ENCODE data around the gene KCNE1.

Gene KCNE1

DNA sequence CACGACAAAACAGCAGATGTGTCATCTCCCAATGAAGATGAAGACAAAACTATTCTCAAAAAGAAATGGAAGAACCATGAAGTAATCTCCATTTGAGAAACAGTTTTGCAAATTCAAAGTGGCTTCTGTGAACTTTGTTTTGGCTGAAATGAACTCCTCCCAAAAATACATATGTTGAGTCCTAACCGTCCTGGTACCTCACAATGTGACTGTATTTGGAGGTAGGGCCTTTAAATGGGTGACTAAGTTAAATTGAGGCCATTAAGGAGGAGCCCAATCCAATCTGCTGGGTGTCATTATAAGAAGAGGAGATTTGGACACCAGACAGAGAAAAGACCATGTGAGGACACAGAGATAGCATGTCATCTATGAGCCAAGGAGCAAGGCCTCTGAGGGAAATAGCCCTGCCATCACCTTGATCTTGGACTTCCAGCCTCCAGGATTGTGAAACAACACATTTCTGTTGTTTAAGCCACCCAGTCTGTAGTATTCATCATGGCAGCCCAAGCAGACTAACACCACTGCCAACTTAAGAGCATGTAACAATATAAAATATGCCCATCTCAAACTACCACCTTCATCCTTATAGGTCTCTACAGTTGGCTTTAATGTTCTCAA, 38.3 kb upstream of the KCNE1 start:
- peaks cover 7% of the 10 kb centered on the region for H3K4me1 ChIP-seq (ENCODE audit: control insufficient read depth, insufficient read depth, low read length)
- H3K9me3 ChIP-seq (ENCODE audit: control insufficient read depth, low read length) = no peaks in the 10 kb centered on the region
- H3K27me3 ChIP-seq (ENCODE audit: control insufficient read depth, insufficient read depth, low read length) = no peaks in the 10 kb centered on the region
- no peak overlapping the region for H3K9ac ChIP-seq (ENCODE audit: low read length)
- H3K4me3 ChIP-seq (ENCODE audit: low read length) = no peak overlapping the region
- H3K36me3 ChIP-seq (ENCODE audit: control insufficient read depth, insufficient read depth, low read length) = no peaks in the 10 kb centered on the region

- H3K4me3 ChIP-seq (ENCODE audit: low read length) = no peak overlapping the region
- H3K27me3 ChIP-seq (ENCODE audit: control insufficient read depth, insufficient read depth, low read length) = no peaks in the 10 kb centered on the region
- no peaks in the 10 kb centered on the region for H3K9me3 ChIP-seq (ENCODE audit: control insufficient read depth, low read length)
- peaks cover 20% of the 10 kb centered on the region for H3K4me1 ChIP-seq (ENCODE audit: control insufficient read depth, insufficient read depth, low read length)
- H3K9ac ChIP-seq (ENCODE audit: low read length) = no peak overlapping the region
- H3K36me3 ChIP-seq (ENCODE audit: control insufficient read depth, insufficient read depth, low read length) = no peaks in the 10 kb centered on the region
These were observed 36.9 kb upstream of the KCNE1 start for GRCh38 chr21:34548781-34549376.

DNA sequence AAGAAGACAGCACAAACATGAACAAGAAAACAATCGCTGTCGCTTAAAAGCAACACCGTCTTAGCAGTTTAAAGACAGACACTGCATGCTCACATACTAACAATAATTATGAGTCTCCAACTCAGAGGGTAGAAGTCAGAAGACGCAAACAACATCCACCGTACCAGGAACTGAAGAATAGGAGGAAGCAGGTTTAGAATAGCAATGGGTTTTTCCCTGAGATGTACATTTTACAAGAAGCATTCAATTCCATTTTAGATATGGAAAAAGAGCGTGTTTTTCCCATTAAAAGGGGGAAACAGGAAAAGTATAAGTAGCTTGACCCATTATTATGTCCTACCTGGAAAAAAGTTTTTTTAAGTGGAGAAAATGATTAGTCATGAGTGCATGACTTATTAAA, 34.5 kb upstream of the KCNE1 start:
- Histone ChIP-seq H3K36me3 (ENCODE audit: control insufficient read depth, insufficient read depth, low read length) (no peaks in the 10 kb centered on the region), H3K4me3 (ENCODE audit: low read length) (no peak overlapping the region), H3K27me3 (ENCODE audit: control insufficient read depth, insufficient read depth, low read length) (no peaks in the 10 kb centered on the region), H3K4me1 (ENCODE audit: control insufficient read depth, insufficient read depth, low read length) (peaks cover 38% of the 10 kb centered on the region), H3K9me3 (ENCODE audit: control insufficient read depth, low read length) (no peaks in the 10 kb centered on the region), H3K9ac (ENCODE audit: low read length) (no peak overlapping the region)

DNA sequence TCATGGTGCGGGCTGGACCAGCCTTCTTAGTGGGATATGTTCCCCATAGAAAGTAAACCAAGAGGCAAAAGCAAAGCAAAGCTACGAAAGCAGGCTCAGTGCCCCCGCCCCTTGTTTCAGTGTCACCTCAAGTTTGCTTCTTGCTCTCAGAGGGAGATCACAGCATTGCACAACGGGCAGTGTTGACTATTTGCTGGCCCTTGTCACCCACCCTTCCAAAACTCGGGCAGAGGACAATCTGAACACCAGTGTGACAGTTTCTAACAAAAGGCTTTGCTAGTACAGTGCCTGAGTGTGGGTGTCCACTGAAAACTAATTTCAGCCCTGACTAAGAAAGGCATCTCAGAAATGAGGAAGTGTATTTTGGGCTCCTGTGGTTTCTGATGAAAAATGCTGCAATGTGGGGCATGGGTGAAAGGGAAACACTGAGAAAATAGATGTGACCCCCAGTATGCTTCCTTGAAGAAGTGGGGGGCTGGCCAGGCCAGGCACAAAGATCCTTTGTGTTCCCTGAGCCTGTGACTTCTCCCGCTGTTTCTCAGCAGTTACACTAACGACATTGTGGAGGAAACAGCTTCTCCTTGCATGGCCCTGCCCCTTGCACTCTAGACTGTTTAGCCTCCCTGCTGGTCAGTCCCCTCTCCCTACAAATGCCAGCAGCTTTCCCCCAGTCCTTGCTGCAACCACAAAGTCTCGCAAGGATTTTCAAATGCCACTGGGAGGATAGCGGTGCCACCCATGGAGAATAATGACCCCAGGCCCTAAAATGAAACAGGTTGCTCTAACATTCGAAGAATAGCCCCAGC, 33.3 kb upstream of the KCNE1 start:
- H3K27me3 ChIP-seq (ENCODE audit: control insufficient read depth, insufficient read depth, low read length) = no peaks in the 10 kb centered on the region
- H3K36me3 ChIP-seq (ENCODE audit: control insufficient read depth, insufficient read depth, low read length) = no peaks in the 10 kb centered on the region
- H3K4me3 ChIP-seq (ENCODE audit: low read length) = no peak overlapping the region
- peak overlapping the region; percentile 51 for H3K9ac ChIP-seq (ENCODE audit: low read length)
- H3K9me3 ChIP-seq (ENCODE audit: control insufficient read depth, low read length) = no peaks in the 10 kb centered on the region
- peaks cover 38% of the 10 kb centered on the region for H3K4me1 ChIP-seq (ENCODE audit: control insufficient read depth, insufficient read depth, low read length)

DNA sequence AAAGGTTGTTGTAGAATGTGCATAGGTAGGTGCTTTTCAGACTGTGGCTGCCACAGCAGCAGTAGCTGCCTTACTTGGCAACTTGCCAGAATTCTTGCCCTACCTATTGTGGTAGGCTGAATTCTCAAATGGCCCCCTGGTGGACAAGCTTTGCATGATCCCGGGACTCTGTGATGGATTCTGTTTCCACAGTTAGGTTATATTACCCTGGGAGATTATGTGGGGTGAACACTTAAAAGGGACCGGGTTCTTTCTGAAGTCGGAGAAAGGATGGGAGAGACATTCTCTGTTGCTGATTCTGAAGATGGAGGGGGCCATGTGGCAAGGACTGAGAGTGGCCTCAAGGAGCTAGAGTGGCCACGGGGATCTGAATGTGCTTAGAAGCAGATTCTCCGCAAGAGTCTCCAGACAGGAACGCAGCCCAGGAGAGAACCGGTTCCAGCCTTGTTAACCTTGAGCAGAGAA, 32.1 kb upstream of the KCNE1 start:
- H3K27me3 ChIP-seq (ENCODE audit: control insufficient read depth, insufficient read depth, low read length) = no peaks in the 10 kb centered on the region
- H3K4me3 ChIP-seq (ENCODE audit: low read length) = no peak overlapping the region
- H3K36me3 ChIP-seq (ENCODE audit: control insufficient read depth, insufficient read depth, low read length) = no peaks in the 10 kb centered on the region
- H3K9ac ChIP-seq (ENCODE audit: low read length) = no peak overlapping the region
- H3K9me3 ChIP-seq (ENCODE audit: control insufficient read depth, low read length) = no peaks in the 10 kb centered on the region
- H3K4me1 ChIP-seq (ENCODE audit: control insufficient read depth, insufficient read depth, low read length) = peaks cover 38% of the 10 kb centered on the region

- H3K36me3 ChIP-seq (ENCODE audit: control insufficient read depth, insufficient read depth, low read length) = no peaks in the 10 kb centered on the region
- no peaks in the 10 kb centered on the region for H3K9me3 ChIP-seq (ENCODE audit: control insufficient read depth, low read length)
- peaks cover 38% of the 10 kb centered on the region for H3K4me1 ChIP-seq (ENCODE audit: control insufficient read depth, insufficient read depth, low read length)
- H3K4me3 ChIP-seq (ENCODE audit: low read length) = no peak overlapping the region
- no peak overlapping the region for H3K9ac ChIP-seq (ENCODE audit: low read length)
- H3K27me3 ChIP-seq (ENCODE audit: control insufficient read depth, insufficient read depth, low read length) = no peaks in the 10 kb centered on the region
These were observed 31.0 kb upstream of the KCNE1 start for GRCh38 chr21:34543017-34543416.

GRCh38 chr21:34540206-34540605, 28.2 kb upstream of the KCNE1 start:
- no peaks in the 10 kb centered on the region for H3K9me3 ChIP-seq (ENCODE audit: control insufficient read depth, low read length)
- no peaks in the 10 kb centered on the region for H3K36me3 ChIP-seq (ENCODE audit: control insufficient read depth, insufficient read depth, low read length)
- peaks cover 29% of the 10 kb centered on the region for H3K4me1 ChIP-seq (ENCODE audit: control insufficient read depth, insufficient read depth, low read length)
- H3K9ac ChIP-seq (ENCODE audit: low read length) = no peak overlapping the region
- no peaks in the 10 kb centered on the region for H3K27me3 ChIP-seq (ENCODE audit: control insufficient read depth, insufficient read depth, low read length)
- H3K4me3 ChIP-seq (ENCODE audit: low read length) = no peak overlapping the region

DNA sequence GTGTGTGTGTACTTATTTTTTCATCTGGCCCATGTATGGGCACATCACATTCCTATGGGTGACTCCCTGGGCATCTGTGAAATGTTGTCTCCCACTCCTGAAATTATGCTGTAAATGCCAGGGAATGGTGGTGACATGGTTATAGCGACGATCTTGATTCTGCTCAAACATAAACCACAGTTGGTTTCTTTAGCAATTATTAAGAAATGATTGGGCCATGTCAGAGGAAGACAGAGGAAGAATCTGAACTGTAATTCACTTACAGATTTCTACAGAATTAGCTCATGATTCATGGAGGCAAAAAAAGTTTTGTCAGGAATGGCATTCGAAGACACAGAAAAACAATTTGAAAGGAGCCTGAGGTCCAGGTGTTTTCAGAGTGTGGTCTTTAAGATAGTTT, 25.8 kb upstream of the KCNE1 start:
- no peak overlapping the region for H3K9ac ChIP-seq (ENCODE audit: low read length)
- H3K9me3 ChIP-seq (ENCODE audit: control insufficient read depth, low read length) = no peaks in the 10 kb centered on the region
- H3K4me1 ChIP-seq (ENCODE audit: control insufficient read depth, insufficient read depth, low read length) = peaks cover 7% of the 10 kb centered on the region
- H3K36me3 ChIP-seq (ENCODE audit: control insufficient read depth, insufficient read depth, low read length) = no peaks in the 10 kb centered on the region
- H3K27me3 ChIP-seq (ENCODE audit: control insufficient read depth, insufficient read depth, low read length) = no peaks in the 10 kb centered on the region
- H3K4me3 ChIP-seq (ENCODE audit: low read length) = no peak overlapping the region

DNA sequence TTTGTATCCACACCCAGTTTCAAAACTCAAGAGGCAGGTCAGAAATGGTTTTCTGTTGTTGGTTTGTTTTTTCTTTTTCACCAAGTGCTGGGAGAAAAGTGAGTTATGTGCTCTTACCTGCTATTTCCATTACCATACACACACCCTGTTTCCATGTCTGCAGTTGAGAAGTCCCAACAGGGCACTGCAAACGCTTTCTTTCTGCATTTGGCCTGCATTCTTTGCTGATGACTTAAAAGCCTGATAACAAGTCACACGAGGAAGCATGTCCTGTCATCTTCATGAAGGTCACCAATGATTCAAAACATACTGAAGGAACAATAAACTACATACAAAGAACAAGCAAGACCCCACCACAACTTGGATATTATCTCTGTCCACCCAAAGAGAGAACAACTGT, 24.8 kb upstream of the KCNE1 start:
- no peaks in the 10 kb centered on the region for H3K4me1 ChIP-seq (ENCODE audit: control insufficient read depth, insufficient read depth, low read length)
- no peak overlapping the region for H3K4me3 ChIP-seq (ENCODE audit: low read length)
- H3K27me3 ChIP-seq (ENCODE audit: control insufficient read depth, insufficient read depth, low read length) = no peaks in the 10 kb centered on the region
- H3K36me3 ChIP-seq (ENCODE audit: control insufficient read depth, insufficient read depth, low read length) = no peaks in the 10 kb centered on the region
- H3K9me3 ChIP-seq (ENCODE audit: control insufficient read depth, low read length) = no peaks in the 10 kb centered on the region
- H3K9ac ChIP-seq (ENCODE audit: low read length) = no peak overlapping the region

- H3K4me3 ChIP-seq (ENCODE audit: low read length) = no peak overlapping the region
- H3K36me3 ChIP-seq (ENCODE audit: control insufficient read depth, insufficient read depth, low read length) = no peaks in the 10 kb centered on the region
- no peaks in the 10 kb centered on the region for H3K4me1 ChIP-seq (ENCODE audit: control insufficient read depth, insufficient read depth, low read length)
- H3K27me3 ChIP-seq (ENCODE audit: control insufficient read depth, insufficient read depth, low read length) = no peaks in the 10 kb centered on the region
- H3K9me3 ChIP-seq (ENCODE audit: control insufficient read depth, low read length) = no peaks in the 10 kb centered on the region
- no peak overlapping the region for H3K9ac ChIP-seq (ENCODE audit: low read length)
These were observed 24.3 kb upstream of the KCNE1 start for GRCh38 chr21:34536311-34536710.

- Histone ChIP-seq H3K27me3 (ENCODE audit: control insufficient read depth, insufficient read depth, low read length) (no peaks in the 10 kb centered on the region), H3K36me3 (ENCODE audit: control insufficient read depth, insufficient read depth, low read length) (no peaks in the 10 kb centered on the region), H3K9ac (ENCODE audit: low read length) (no peak overlapping the region), H3K4me1 (ENCODE audit: control insufficient read depth, insufficient read depth, low read length) (no peaks in the 10 kb centered on the region), H3K9me3 (ENCODE audit: control insufficient read depth, low read length) (no peaks in the 10 kb centered on the region), H3K4me3 (ENCODE audit: low read length) (no peak overlapping the region)
These were observed 23.9 kb upstream of the KCNE1 start for GRCh38 chr21:34535886-34536285.

- Histone ChIP-seq H3K4me3 (ENCODE audit: low read length) (no peak overlapping the region), H3K9ac (ENCODE audit: low read length) (no peak overlapping the region), H3K36me3 (ENCODE audit: control insufficient read depth, insufficient read depth, low read length) (no peaks in the 10 kb centered on the region), H3K9me3 (ENCODE audit: control insufficient read depth, low read length) (no peaks in the 10 kb centered on the region), H3K27me3 (ENCODE audit: control insufficient read depth, insufficient read depth, low read length) (no peaks in the 10 kb centered on the region), H3K4me1 (ENCODE audit: control insufficient read depth, insufficient read depth, low read length) (no peaks in the 10 kb centered on the region)
These were observed 22.5 kb upstream of the KCNE1 start for GRCh38 chr21:34534522-34534921.

All from mucosa of stomach (tissue), 1 donor.